C4-2B (cell line): Measurements from ENCODE around the gene POR.

Experiments used
- ZFX ChIP-seq: fragments of 450-650 bp; IDR thresholded peaks from 2 replicates; pipeline ENCODE4 v1.6.1; 2017
- TF ChIP-seq, protein P1 (sequence below): fragments of 450-650 bp; conservative IDR thresholded peaks from 2 replicates; pipeline ENCODE4 v1.5.1; 2017; ENCODE audit warnings: mild to moderate bottlenecking

DNA sequence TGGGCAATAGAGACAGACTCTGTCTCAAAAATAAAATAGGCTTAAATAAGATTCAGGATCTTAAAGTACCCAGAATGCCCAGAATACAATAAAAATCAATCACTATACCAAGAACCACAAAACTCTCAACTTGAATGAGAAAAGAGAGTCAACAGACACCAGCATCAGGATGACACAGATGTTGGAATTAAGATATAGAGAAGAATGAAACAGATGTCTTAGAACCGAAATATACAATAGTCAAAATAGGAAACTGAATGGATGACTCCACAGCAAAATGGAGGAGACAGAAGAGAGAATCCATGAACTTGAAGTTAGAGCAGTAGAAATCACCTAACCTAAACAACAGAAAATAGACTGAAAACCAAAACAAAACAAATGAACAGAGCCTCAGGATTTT is 29.6 kb downstream of the POR start:
- TF ChIP-seq, protein P1, sequence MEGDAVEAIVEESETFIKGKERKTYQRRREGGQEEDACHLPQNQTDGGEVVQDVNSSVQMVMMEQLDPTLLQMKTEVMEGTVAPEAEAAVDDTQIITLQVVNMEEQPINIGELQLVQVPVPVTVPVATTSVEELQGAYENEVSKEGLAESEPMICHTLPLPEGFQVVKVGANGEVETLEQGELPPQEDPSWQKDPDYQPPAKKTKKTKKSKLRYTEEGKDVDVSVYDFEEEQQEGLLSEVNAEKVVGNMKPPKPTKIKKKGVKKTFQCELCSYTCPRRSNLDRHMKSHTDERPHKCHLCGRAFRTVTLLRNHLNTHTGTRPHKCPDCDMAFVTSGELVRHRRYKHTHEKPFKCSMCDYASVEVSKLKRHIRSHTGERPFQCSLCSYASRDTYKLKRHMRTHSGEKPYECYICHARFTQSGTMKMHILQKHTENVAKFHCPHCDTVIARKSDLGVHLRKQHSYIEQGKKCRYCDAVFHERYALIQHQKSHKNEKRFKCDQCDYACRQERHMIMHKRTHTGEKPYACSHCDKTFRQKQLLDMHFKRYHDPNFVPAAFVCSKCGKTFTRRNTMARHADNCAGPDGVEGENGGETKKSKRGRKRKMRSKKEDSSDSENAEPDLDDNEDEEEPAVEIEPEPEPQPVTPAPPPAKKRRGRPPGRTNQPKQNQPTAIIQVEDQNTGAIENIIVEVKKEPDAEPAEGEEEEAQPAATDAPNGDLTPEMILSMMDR = no peak
- no peak for TF ChIP-seq ZFX
